Stimulated activated CD8-positive, alpha-beta memory T cell treated with anti-CD3 and anti-CD28 coated beads, Interleukin-2, amount 100 ng/mL, for 1 hour (primary cell): ENCODE measurements around the gene MON2.
"Not testable (repeated sequence)": the region's sequence is repeated elsewhere in the genome, so short reads cannot be mapped to it uniquely, and the experiment has no call there.

Experiments used
- DNase-seq, 2 donors: peaks; one replicate each; pipeline ENCODE4 v3.0.0-alpha.2; 2020; ENCODE audit warnings: low read depth in 2 of 2

MON2 gene

GRCh38 chr12:62552906-62553556 is 86.4 kb downstream of the MON2 start:
- DNase-seq = no peak

GRCh38 chr12:62559366-62559765 is 92.7 kb downstream of the MON2 start:
- DNase-seq = not testable (repeated sequence)

- no peak for DNase-seq
Observed at GRCh38 chr12:62562846-62563245, 96.2 kb downstream of the MON2 start.

GRCh38 chr12:62575036-62575435 is 108.4 kb downstream of the MON2 start:
- no peak for DNase-seq

DNA sequence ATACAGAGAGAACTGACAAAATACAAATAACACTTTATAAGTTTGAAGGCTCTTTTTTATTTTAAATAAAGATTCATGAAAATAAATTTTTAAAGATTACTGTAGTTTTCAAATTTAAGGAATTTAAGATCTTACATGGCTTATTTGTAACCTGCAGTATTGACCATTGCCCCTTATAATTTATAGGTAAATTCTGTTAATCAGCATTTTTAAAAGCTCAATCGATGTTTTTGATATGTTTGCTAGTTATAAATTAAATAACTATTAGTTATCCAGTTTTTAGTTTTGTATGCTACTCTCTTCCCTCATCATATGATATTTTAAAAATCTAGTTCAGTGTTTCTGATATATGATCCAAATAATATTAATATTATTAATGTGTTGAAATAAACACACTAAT is 109.9 kb downstream of the MON2 start:
- no peak for DNase-seq

DNA sequence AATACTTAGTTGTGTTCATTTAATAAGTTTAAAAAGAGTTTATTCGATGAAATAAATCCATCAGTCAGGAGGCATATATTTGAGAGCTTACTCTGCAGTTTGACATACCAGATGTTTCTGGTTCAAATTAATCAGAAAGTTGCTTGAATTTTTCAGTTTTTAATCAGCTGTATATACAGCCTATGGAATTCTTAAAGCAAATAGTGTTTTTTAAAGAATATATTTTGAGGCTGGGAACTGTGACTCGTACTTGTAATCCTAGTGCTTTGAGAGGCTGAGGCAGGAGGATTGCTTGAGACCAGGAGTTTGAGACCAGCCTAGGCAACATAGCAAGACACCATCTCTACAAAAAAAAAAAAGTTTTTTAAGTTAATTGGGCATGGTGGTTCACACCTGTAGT is 112.1 kb downstream of the MON2 start:
- DNase-seq = no peak

- DNase-seq = no peak
Observed at GRCh38 chr12:62581288-62582064, 114.8 kb downstream of the MON2 start.

DNA sequence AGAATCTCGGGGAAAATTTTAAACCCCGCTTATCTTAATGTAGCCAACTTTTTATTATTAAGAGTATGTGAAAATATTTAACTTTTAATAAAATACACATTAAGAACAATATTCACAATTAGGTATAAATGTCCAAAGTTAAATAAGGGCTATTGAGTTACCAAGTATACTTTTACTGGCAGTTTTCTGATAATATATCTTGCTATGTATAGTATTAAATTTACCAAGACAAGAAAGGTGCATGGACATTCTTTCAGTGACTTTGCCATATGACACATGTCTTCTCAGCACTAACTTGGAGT is 115.4 kb downstream of the MON2 start:
- no peak for DNase-seq

DNA sequence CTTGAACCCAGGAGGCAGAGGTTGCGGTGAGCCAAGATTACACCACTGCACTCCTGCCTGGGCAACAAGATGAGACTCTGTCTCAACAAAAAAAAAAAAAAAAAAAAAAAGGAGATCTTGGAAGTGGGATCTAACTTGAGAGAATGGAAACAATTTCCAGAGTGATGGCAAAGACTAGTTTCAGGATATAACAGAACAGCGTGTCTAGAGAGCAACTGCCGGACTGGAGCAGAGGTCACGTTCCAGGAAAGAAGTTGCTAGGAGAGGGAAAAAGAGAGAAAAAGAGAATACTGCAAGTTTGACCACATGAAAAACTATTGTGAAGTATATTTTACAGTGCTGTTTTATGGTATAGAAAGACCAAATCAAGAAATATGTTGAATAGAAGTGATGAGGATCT is 118.0 kb downstream of the MON2 start:
- DNase-seq = no peak

DNA sequence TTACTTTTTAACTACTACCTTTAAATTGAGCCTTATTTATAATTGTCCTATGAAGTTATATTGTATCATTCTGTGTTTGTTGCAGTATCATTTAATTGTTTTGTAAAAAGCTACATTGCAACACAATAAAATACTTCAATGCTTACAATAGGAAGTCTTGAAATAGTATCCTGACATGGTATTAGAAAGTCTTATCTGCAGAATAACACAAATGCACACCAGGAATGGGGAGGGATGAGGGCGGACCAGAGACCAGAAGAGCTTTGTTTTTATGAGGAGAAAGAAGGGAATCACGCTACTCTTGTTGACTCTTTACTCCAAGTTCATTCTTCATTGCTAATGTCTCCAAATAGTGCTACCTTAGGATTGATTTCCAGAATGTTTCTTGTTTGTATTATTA is 120.2 kb downstream of the MON2 start:
- no peak for DNase-seq

GRCh38 chr12:62588916-62589315 is 122.3 kb downstream of the MON2 start:
- no peak for DNase-seq

- no peak for DNase-seq
Observed at GRCh38 chr12:62597253-62597652, 130.6 kb downstream of the MON2 start.

GRCh38 chr12:62598846-62599245 is 132.2 kb downstream of the MON2 start:
- DNase-seq = no peak

- no peak for DNase-seq
Observed at GRCh38 chr12:62599854-62600437, 133.3 kb downstream of the MON2 start.

DNA sequence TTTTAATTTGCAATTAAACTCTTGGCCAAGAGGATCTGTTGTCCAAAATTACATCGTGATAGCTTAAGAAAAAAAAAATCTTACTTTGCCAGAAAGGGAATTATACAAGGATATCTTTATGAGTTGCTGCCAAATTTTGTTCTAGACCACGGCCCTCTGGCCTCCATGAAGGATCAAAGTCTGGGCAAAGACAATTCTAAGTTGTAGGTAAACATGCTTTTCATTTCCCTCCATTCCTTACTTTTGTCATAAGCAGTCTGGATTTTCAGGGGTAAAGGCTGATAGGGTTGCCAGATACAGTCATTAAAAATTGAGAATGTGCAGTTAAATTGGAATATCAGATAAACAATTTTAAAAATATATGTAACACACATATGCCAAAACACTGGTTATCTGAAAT is 135.1 kb downstream of the MON2 start:
- DNase-seq = no peak

DNA sequence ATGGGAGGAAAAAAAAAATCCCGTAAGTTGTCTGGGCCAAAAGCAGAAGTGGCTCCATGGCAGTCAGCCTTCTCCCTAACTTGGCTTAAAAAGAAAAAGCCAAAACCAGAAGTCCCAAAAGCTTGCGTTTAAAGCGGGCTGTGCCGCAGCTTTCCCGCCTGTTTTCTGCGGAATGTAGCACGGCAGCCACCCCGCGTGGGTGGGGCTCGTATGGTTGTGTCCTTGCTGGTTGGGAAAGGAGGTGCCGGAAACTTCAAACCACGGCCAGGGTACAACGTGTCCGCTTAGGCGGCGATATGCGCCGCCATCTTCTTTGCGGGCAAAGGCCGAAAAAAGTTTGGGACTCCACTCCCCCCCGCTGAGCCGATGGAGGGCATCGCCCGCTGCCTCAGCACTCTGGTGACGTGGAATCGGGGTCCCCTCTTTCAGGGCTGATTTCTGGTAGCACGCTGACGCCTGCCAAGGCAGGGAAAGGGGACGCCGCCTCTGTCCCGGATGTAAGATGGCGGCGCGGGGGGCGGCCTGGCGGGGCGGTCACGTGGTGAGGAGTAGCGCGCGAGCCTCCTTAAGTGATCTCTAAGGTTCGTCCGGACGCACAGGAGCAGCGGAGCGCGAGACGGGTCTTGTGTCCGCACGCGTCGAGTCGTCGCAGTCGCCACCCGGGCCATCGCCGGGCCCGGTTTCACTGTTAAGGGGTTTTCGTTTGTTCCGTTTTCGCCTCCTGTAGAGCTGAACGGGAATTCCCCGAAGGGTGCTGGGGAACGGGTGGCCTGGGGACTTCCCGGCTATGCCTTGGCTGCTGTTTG is 135.8 kb downstream of the MON2 start:
- DNase-seq = peak; percentile 74 to 79

GRCh38 chr12:62603061-62603810 is 136.6 kb downstream of the MON2 start:
- DNase-seq = peak; percentile 59 to 66

GRCh38 chr12:62603811-62604098 is 137.1 kb downstream of the MON2 start:
- no peak for DNase-seq

DNA sequence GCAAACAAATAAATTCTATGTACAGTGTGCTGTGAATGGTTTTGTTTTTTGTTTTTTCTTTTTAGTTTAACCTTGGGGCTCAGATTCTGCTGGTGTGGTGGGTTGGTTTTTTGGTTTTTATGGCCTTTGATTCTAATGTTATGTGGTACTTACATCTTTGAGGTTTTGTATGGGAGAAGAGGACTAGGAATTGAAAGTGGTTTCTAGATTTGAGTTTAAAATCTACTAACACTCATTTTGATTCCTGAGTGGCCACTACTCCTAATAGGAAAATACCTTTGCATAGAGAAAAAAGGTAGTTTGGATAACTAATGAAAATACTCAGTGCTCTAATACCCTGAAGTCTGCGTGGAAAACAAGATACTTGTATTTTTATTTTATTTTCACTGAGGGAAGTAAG is 137.7 kb downstream of the MON2 start:
- DNase-seq = no peak

DNA sequence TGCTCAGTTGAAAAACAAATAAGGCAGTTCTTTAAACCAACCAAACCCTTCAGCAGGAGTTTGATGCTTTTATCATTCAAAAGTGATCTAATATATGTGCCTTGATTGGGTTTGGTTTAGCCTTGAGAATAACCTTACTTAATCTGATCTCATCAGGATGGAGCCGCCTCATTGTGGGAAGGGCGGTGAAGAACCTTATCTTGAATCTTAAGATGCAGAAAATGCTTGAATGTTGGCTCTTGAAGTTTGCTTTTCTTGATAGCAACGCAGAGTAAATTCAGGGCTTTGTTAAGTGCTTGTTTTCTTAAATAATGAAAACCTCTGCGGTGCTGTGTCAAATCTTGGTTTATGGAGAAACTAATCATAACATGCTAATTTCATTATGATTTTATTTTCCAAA is 138.2 kb downstream of the MON2 start:
- no peak for DNase-seq

GRCh38 chr12:62605981-62606380 is 139.4 kb downstream of the MON2 start:
- DNase-seq = no peak

DNA sequence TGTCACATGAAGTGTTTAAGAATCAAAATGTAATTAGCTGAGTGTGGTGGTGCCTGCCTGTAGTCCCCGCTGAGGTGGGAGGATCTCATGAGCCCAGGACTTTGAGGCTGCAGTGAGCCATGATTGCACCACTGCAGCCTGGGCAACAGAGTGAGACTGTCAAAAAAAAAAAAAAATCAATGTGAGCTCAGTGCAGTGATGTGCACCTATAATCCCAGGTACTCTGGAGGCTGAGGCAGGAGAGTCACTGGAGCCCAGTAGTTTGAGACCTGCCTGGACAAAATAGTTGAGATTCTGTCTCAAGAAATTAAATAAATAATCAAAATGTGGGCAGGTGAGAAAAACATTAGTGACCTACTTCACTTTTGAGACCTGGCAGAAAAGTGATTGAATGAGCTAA is 140.0 kb downstream of the MON2 start:
- DNase-seq = no peak
